Type B pancreatic cell (in vitro differentiated cells): Measurements from ENCODE around the gene UTP14C. TPM values are rescaled to one million over a fixed set of nuclear protein-coding genes. Genes with fewer than 3 reads are reported as not detected.
A peak's percentile ranks its signal among the peaks of the same experiment; 100 is the strongest.

Source experiments
- DNase-seq: peaks from one replicate; pipeline ENCODE4 v3.0.0; 2021; ENCODE audit warnings: mixed read lengths; ENCODE audit not compliant: unreplicated experiment; ENCODE audit errors: extremely low spot score
- H3K27ac Mint-ChIP-seq: 2 replicates; pipeline ENCODE4 v1.8.0; 2021; ENCODE audit warnings: mild to moderate bottlenecking, mixed read lengths
- H3K27me3 Mint-ChIP-seq: 2 replicates; pipeline ENCODE4 v1.8.0; 2021; ENCODE audit warnings: mixed read lengths
- H3K36me3 Mint-ChIP-seq: 2 replicates; pipeline ENCODE4 v1.8.0; 2021; ENCODE audit warnings: mixed read lengths
- H3K4me1 Mint-ChIP-seq: one replicate; pipeline ENCODE4 v1.8.0; 2021; ENCODE audit warnings: mixed read lengths; ENCODE audit not compliant: unreplicated experiment
- H3K4me3 Mint-ChIP-seq: 2 replicates; pipeline ENCODE4 v1.8.0; 2021; ENCODE audit warnings: mild to moderate bottlenecking, mixed read lengths
- H3K9me3 Mint-ChIP-seq: 2 replicates; pipeline ENCODE4 v1.8.0; 2021; ENCODE audit warnings: mixed read lengths
- total RNA-seq: library from RNA; stranded (reverse); gene quantifications from 2 replicates; pipeline ENCODE4 v1.2.1, GENCODE V29; 2021; ENCODE audit warnings: low replicate concordance
- TF ChIP-seq, protein P1 (sequence below): fragments of 200-600 bp; sonication (generic); conservative IDR thresholded peaks from 2 replicates; pipeline ENCODE4 v1.5.0; 2021; ENCODE audit warnings: antibody characterized with exemption, mild to moderate bottlenecking

Gene UTP14C
- total RNA-seq, 1 donor from 2014 or later, result 18.7 TPM

DNA sequence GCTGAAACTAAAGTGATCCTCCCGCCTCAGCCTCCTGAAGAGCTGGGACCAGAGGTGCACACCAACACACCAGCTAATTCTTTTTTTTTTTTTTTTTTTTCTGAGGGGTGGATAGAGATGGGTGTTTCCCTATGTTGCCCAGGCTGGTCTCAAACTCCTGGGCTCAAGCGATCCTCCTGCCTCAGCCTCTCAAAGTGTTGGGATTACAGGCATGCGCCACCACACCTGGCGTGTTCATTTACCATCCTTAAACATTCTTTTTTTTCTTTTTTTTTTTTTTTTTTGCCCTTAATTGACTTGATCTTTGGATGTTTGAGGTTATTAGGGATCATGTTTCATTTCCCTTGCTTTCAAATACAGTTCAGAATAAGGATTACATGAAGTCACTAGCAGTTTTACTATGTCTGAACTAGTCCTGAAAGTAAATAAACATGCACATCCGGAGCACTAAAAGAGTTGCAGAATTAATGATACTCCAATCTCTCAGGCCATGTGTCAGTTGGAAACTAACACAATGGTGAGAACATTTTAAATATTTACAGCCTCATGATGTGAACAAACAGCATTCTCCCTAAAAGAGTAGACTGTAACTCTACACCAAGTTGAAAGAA, 10.2 kb downstream of the UTP14C start:
- no peak for DNase-seq
- TF ChIP-seq, protein P1, sequence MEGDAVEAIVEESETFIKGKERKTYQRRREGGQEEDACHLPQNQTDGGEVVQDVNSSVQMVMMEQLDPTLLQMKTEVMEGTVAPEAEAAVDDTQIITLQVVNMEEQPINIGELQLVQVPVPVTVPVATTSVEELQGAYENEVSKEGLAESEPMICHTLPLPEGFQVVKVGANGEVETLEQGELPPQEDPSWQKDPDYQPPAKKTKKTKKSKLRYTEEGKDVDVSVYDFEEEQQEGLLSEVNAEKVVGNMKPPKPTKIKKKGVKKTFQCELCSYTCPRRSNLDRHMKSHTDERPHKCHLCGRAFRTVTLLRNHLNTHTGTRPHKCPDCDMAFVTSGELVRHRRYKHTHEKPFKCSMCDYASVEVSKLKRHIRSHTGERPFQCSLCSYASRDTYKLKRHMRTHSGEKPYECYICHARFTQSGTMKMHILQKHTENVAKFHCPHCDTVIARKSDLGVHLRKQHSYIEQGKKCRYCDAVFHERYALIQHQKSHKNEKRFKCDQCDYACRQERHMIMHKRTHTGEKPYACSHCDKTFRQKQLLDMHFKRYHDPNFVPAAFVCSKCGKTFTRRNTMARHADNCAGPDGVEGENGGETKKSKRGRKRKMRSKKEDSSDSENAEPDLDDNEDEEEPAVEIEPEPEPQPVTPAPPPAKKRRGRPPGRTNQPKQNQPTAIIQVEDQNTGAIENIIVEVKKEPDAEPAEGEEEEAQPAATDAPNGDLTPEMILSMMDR, result no peak
- no peaks in the 10 kb centered on the region for H3K9me3 Mint-ChIP-seq
- no peak overlapping the region for H3K4me3 Mint-ChIP-seq
- H3K27me3 Mint-ChIP-seq, result no peaks in the 10 kb centered on the region
- peaks cover 21% of the 10 kb centered on the region for H3K36me3 Mint-ChIP-seq
- H3K27ac Mint-ChIP-seq, result peak overlapping the region; percentile 44
- H3K4me1 Mint-ChIP-seq, result peaks cover 9% of the 10 kb centered on the region

DNA sequence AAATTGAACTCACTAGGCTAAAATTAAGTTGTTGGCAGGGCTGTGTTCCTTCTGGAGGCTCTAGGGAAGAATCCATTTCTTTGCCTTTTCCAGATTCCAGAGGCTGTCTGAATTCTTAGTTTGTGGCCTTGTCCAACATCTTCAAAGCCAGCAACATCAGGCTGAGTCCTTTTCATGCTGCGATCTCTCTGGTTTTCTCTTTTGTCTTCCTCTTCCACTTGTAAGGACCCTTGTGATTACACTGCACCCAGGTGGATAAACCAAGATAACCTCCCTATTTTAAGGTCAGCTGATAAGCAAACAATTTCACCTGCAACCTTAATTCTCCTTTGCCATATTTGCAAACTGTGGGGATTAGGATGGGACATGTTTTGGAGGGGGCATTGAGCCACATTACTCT, 11.5 kb downstream of the UTP14C start:
- H3K4me3 Mint-ChIP-seq, result no peak overlapping the region
- peaks cover 9% of the 10 kb centered on the region for H3K4me1 Mint-ChIP-seq
- H3K27ac Mint-ChIP-seq, result no peak overlapping the region
- no peaks in the 10 kb centered on the region for H3K9me3 Mint-ChIP-seq
- H3K36me3 Mint-ChIP-seq, result peaks cover 15% of the 10 kb centered on the region
- DNase-seq, result no peak
- H3K27me3 Mint-ChIP-seq, result no peaks in the 10 kb centered on the region
- TF ChIP-seq, protein P1, result no peak

DNA sequence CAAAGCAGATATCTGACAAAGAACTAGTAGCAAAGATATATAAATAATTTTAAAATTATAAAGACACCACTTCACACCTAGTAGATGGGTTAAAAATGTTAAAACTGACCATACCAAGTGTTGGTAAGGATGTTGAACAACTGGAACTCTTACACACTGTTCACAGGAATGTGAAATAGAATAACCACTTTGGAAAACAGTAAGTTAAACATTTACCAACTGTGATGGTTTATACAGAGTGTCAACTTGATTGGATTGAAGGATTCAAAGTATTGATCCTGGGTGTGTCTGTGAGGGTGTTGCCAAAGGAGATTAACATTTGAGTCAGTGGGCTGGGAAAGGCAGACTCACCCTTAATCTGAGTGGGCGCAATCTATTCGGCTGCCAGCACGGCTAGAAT, 19.2 kb downstream of the UTP14C start:
- TF ChIP-seq, protein P1, result no peak
- peaks cover 13% of the 10 kb centered on the region for H3K36me3 Mint-ChIP-seq
- peaks cover 8% of the 10 kb centered on the region for H3K9me3 Mint-ChIP-seq
- H3K27me3 Mint-ChIP-seq, result no peaks in the 10 kb centered on the region
- H3K4me3 Mint-ChIP-seq, result no peak overlapping the region
- no peaks in the 10 kb centered on the region for H3K4me1 Mint-ChIP-seq
- no peak overlapping the region for H3K27ac Mint-ChIP-seq
- DNase-seq, result no peak

DNA sequence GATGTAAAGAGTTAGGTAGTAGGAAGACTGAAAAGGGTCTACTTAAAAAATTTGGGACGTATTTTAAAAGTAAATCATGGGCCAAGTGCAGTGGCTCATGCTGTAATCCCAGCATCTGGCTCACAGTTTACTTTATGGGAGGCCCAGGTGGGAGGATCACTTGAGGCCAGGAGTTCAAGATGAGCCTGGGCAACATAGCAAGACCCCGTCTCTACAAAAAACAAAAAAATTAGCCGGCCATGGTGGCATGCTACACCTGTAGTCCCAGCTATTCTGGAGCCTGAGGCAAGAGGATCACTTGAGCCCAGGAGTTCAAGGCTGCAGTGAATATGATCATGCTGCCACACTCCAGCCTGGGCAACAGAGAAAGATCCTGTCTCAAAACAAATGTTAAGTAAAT, 23.0 kb downstream of the UTP14C start:
- Mint-ChIP-seq H3K27ac (no peak overlapping the region), H3K4me3 (no peak overlapping the region), H3K27me3 (no peaks in the 10 kb centered on the region), H3K36me3 (peaks cover 8% of the 10 kb centered on the region), H3K4me1 (peaks cover 6% of the 10 kb centered on the region), H3K9me3 (peaks cover 8% of the 10 kb centered on the region)
- DNase-seq, result no peak
- TF ChIP-seq, protein P1, result no peak

DNA sequence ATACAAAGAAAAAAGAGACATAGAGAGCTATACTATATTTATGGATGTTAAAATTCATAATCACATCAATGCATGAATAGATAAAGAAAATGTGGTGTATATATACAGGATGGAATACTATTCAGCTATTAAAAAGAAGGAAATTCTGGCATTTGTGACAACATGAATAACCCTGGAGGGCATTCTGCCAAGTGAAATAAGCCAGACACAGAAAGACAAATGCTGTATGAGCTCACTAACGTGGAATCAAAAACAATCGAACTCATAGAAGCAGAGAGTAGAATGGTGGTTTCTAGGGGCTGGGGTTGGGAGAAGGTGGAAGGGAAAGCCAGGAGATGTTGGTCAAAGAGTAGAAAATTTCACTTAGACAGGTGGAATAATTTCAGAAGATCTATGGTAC, 24.0 kb downstream of the UTP14C start:
- peaks cover 8% of the 10 kb centered on the region for H3K9me3 Mint-ChIP-seq
- TF ChIP-seq, protein P1, result no peak
- H3K27ac Mint-ChIP-seq, result no peak overlapping the region
- DNase-seq, result no peak
- peaks cover 6% of the 10 kb centered on the region for H3K4me1 Mint-ChIP-seq
- no peaks in the 10 kb centered on the region for H3K27me3 Mint-ChIP-seq
- H3K4me3 Mint-ChIP-seq, result no peak overlapping the region
- H3K36me3 Mint-ChIP-seq, result peaks cover 8% of the 10 kb centered on the region

DNA sequence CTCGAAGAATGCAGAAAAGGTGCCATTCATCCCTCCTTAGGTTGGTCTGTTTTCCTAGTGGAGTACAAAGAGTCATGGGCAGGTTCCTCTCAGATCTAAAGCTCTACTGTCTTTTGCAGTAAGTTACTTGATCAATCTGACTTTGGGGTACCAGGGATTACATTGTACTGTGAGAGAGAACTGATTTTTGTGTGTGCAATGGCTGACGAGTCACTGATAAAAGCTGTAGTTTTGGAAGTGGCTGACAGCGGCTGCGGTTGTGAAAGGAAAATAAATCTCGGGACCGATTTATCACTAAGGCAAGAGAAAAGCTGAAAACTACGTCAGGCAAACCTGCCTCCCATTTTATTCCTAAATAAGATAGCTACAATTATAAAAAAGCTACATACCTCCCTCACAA, 26.9 kb downstream of the UTP14C start:
- no peaks in the 10 kb centered on the region for H3K9me3 Mint-ChIP-seq
- no peaks in the 10 kb centered on the region for H3K27me3 Mint-ChIP-seq
- no peak for DNase-seq
- TF ChIP-seq, protein P1, result no peak
- H3K36me3 Mint-ChIP-seq, result no peaks in the 10 kb centered on the region
- H3K4me3 Mint-ChIP-seq, result no peak overlapping the region
- peaks cover 6% of the 10 kb centered on the region for H3K4me1 Mint-ChIP-seq
- no peak overlapping the region for H3K27ac Mint-ChIP-seq
